ENCODE measurements around the gene MRPS9.

MRPS9 gene

DNA sequence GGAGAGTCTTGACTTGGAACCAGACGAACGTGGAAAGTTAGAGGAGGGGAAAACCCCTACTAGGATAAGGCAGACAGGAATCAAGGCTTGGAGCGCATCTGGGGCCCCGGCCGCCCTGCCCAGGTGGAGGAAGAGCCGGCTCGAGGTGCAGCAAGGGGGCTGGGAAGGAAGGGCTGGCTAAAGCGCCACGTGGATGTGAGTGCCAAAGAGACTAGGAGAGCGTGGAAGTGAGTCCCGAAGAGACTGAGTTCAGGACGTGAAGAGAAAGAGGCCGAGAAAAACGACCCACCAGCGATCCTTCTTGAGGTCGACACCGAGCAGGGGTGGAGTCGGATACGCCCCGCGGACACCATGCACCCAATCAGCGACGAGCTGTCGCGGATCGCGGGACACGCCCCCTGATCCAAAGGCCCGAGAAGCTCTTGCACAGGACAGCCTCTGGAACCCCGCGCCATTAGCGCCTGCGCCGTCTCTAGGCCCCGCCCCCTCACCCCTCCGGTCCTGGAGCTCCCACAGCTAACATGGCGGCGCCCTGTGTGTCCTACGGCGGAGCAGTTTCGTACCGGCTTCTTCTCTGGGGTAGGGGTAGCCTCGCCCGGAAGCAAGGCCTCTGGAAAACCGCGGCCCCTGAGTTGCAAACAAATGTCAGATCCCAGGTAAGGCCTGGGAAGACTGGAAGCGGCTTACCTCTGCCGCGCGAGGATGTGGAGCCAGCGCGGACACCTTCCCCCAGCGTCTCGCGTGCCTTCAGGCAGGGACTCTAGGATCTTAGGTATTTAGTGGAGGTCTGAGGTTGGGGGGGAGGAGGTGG lies at the start of gene MRPS9:
MRPS9 (plus strand) TSS at position 498 of the 811 bp plus-strand sequence; CDS start at position 522, 24 bp downstream.
- peak; percentile 94 for DNase-seq (ENCODE audit: low read depth, low spot score)

DNA sequence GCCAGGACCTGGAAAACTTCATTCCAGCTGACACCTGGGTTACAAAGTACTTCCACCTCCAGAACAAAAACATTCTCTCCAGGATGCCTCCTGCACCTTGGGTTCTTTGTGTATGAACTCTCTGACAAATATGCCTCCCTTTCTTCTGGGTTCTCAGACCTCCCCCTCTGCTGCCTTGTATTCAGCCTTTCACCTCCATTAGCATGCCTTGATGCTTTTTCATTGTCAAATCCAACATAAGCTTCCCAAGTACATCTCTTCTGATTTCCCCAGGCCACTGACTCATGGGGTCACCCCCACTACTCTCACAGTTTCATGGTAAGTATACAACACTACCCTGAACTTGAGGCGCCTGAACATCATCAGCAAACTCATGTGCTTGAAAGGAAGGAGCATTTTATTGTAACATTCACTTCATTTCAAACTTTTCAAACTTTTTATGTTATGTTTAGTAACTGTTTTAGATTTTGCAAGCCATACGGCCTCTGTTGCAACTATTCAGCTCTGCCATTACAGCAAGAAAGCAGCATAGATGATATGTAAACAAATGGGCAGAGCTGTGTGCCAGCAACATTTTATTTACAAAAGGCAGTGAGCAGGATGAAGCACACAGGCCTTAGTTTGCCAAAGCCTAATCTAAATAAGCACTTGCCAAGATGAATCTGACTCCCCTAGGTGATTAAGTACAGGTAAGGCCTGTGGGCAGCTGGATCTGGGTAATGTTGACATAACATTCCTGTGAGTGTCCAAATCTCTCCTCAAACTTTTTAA lies 32.5 kb upstream of the MRPS9 start:
- no peak for DNase-seq (ENCODE audit: low read depth, low spot score)

DNA sequence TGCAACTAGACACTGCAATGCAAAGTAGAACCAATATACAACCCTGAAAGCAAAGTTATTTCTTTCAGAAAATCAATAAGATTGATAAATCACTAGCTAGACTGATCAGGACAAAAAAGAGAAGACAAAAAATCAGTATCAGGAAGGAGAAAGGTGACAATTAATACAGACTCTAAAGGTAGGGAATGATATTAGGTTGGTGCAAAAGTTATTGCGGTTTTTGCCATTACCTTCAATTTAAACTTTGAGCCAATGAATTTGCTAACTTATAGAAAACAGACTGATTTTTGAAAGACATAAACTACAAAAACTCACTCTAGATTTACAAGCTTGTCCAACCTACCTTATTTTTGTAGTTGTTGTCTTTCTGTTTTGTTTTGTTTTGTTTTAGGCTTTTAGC lies 30.5 kb upstream of the MRPS9 start:
- no peak for DNase-seq (ENCODE audit: low read depth, low spot score)

DNA sequence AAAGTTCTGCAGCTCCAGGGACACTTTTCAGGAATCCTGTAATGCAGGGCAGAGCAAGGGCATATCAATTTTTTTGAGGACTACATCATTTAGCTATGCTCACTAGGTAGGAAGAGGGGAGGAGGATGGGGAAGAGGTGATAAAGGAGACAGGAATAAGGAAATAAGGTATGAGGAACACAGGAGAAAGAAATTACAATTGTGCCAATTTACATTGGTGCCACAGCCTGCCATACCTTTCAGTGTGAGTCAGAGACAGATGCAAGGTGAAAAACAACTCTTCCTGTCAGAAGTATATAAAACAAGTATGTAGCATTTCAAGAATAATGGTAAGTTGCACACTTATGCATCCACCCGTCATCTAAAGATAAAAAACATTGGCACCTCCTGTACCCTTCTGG lies 5.4 kb upstream of the MRPS9 start:
- no peak for DNase-seq (ENCODE audit: low read depth, low spot score)

DNA sequence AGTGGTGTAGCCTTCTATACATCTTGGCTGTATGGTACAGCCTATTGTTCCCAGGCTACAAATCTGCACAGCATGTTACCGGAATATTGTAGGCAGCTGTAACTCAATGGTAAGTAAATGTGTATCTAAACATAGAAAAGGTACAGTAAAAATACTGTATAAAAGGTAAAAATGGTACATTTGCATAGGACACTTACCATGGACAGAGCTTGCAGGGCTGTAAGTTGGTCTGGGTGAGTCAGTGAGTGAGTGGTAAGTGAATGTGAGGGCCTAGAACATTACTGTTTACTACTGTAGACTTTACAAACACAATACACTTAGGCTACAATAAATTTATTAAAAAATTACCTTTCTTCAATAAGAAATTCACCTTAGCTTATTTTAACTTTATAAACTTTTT lies 3.7 kb upstream of the MRPS9 start:
- no peak for DNase-seq (ENCODE audit: low read depth, low spot score)

DNA sequence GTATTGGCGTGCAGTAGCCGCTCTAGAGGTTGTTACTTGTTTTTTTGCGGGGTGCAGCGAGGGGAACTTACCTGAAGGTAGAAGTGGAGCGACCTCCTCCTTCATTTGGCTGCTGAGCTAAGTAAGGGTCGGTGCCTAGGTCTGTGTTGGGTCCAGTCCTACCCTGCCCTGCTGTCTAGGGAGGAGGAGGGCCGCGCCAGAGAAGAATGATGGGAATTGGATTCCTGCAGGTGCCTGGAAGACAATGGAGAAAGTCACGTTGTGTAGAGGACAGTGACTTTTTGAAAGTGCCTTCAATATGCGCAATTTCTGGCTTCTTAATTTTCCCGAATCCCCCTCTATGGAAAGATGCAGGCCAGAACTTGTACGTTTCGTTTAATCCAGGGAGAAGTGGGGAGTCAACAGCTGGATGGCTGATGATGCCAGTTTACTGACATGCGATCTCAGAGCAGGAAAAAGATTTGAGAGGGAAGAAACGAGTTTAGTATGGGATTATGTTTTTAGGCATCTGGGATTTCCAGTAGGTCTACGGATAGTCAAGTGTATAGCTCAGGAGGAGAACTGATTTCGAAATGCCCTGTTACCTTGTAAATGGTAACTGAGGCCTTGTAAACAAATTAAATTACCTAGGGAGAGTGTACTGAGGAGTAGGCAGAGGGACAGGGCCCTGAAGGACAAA lies 653 bp downstream of the MRPS9 start:
- no peak for DNase-seq (ENCODE audit: low read depth, low spot score)

DNA sequence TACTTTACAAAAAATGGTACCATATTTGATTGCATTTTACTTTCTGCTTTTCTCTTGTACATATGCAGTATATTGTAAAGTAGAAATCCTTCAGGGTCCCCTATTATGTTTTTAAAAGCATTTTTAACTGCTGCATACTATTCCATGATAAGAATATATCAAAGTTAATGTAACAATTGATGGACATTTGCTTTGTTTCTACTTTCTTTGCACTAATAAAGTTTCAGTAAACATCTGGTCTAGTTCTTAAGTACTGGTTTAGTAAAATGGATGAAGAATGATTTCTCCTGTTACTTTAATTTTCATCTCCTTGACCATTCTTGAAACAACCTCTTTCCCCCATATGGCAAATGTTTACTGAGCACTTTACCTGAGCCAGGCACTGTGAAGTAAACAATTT lies 1.7 kb downstream of the MRPS9 start:
- DNase-seq (ENCODE audit: low read depth, low spot score), result no peak

DNA sequence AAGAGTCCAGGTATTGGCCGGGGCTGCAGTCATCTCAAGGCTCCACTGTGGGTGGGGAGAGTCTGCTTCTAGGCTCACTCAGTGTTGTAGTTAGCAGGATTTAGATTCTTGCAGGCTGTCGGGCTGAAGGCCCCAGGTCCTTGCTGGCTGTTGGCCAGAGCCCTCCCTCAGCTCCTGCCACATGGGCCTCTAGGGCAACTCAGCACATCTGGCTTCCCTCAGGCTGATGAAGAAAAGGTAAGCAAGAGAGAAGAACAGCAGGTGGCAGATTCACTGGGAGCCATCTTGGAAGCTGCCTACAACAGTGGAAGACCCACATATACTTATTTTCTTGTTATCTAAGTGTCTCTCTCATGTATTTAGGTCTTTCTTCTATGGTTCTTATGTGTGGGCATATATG lies 4.3 kb downstream of the MRPS9 start:
- DNase-seq (ENCODE audit: low read depth, low spot score), result no peak

DNA sequence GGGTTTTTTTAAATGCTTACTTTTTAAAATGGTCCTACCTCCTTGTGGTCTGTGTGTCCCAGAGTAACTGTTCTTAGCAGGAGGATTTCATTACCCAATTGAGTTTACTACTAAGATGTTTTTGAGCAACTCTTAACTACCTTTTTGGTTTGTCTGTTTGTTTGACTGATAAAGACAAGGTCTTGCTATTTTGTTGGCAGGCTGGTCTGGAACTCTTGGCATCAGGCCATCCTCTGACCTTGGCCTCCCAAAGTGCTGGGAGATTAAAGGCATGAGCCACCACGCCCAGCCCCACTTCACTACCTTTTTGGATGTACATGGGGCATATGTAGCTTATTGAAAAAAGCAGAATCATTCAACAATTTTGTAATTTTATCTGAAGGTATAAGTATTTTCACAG lies 14.9 kb downstream of the MRPS9 start:
- DNase-seq (ENCODE audit: low read depth, low spot score), result no peak

DNA sequence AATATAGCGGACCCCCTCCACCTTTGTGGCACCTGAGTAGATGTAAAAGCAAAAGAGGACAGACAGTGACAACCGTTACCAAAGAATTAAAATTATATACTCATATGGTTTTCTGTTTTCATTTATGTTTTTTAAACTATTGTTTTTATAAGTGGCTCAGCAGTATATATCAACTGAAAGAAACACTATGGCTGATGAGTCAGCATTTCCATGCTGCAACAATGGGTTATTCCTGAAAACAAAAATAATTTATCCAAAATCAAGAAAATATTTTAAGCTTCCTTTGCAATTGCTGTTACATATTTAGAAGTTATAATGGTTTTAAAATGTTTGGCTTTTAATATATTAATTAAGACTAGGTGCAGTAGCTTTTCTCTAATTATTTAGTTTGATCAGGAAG lies 17.7 kb downstream of the MRPS9 start:
- DNase-seq (ENCODE audit: low read depth, low spot score), result no peak

DNA sequence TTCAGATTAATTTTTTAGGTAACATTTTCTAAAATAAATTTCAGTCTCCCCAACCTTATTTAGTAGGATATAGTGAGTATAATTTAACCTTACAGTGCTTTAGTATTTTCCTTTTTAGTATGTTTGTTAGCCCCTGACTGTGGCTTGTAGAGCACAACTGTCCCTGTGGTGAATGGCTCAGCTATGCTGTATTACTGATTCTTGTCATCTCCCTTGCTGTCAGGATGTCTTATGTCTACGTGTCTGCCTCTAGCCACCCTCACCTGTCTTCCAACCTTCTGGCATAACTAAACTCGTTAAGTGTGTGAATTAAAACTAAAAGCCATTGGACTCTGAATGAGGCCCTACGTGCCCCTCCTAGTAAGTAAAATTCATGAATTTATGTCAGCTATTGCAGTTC lies 18.4 kb downstream of the MRPS9 start:
- DNase-seq (ENCODE audit: low read depth, low spot score), result no peak

DNA sequence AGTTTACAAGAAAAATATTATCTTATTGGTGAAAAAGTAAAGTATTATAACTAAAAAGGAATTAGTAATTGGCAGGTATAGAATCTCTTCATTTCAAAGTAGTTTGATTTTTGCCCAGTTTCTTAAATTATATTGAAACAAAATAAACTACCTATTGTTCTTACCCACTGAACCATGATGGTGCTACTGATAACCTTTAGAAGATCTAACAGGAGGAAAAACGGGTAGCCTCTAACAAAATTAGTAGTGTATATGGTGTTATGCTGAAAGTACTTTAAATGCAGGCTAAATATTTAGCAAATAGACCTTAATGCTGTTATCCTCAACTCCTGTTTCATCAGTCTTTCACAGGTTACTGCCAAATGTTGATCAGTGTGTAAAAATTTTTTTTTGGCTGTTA lies 19.1 kb downstream of the MRPS9 start:
- DNase-seq (ENCODE audit: low read depth, low spot score), result no peak

DNA sequence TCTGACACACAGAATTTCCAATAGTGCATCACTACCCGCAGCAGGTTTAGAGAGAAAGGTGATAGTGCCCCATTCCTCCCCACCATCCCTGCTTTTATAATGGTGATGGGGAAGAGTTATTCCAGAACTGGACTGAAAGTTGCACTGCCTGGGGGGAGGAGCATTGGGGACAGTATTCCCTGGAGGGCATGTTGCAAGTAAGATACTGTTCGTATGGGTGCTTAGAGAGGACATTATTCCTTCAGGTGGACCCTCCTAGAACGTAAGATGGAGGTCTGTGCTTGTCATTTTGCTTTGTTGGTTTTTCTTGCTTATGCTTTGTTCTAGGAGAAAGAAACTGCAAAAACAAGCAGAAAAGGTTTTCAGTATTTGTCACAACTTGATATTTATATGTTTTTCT lies 23.7 kb downstream of the MRPS9 start:
- DNase-seq (ENCODE audit: low read depth, low spot score), result no peak

DNA sequence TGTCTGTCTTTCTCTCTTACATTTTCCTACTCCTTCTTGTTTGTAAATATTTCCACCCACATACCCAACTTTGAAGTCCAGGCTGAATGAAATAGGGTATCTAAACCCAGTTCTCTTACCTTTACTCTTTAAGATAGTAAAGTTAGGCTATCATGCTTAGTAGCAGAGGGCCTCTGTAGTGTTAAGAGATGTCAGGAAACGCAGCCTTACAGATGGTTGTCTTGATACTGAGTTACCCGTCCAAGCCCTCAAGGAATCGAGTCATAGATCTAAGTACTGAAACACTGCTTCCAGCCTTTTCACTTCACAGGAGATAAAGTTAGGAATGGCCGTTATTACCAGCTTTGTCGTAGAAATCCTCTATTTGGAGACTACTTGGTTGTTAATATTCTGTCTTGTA lies 24.3 kb downstream of the MRPS9 start:
- no peak for DNase-seq (ENCODE audit: low read depth, low spot score)

DNA sequence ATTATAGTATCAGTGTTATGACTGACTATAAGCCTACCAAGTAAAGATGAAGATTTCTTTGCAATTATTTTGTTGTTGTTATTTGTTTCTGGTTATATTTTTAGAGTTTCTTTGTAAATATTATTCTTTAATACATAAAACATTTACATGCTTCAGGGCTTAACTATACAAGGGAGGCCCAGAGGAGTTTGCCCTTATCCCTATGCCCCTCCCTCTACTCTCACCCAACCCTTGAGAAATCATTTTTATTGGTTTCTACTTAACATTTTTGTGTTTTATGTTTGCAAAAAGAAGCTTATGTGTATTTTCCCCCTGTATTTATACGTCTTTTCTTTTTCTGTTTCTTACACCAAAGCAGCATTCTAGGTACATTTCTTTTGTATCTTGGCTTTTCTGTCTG lies 30.5 kb downstream of the MRPS9 start:
- no peak for DNase-seq (ENCODE audit: low read depth, low spot score)

DNA sequence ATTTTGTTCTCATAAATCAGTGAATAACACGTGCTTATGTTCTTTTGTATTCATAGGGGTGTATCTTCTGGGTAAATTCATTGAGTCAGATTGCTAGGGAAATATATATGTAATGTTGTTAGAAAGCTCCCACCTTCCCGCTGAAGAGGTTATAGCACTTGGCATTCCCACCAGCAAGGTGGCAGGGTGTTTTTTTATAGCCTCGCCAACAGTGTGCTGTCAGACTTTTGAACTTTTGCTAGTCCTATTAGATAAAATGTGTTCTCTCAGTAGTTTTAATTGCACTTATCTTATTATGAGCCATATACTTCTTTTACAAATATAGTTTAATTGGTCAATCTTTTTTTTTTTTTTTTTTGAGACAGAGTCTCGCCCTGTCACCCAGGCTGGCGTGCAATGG lies 31.0 kb downstream of the MRPS9 start:
- DNase-seq (ENCODE audit: low read depth, low spot score), result no peak

DNA sequence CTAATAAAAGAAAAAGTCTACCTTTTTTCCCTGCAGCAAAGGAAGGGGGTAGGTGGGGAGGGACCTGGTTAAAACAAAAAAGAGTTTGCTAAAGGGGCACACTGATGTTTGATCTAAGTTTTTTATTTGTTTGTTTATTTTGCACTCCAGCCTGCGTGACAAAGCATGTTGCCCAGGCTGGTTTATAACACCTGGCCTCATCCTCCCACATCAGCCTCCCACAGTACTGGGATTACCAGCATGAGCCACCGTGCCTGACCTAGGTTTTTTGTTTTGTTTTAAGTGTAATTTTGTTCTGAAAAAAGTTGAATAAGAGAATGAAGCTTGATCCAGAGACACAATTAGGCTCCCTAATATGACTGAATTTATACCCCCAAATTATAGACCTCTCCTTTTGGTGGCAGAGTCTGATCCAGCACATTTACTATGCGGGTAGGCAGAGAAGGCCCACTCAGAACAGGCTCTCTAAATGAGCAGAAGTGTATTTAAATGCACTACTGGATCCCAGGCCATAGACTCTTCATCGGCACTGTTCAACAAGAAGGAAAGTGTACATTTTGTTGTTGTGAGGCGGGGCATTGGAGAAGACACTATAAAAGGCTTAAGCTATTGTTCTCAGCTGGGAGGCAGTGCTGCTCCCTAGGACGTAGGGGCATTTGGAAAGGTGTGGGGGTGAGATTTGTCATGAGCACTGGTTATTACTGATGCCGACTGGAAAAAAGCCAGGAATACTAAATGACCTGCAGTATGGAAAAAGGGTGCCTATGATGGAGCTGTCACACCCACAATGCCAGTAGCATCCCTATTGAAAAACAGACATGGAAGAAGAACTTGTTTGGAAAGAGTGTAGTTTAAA lies 32.4 kb downstream of the MRPS9 start:
- no peak for DNase-seq (ENCODE audit: low read depth, low spot score)

DNA sequence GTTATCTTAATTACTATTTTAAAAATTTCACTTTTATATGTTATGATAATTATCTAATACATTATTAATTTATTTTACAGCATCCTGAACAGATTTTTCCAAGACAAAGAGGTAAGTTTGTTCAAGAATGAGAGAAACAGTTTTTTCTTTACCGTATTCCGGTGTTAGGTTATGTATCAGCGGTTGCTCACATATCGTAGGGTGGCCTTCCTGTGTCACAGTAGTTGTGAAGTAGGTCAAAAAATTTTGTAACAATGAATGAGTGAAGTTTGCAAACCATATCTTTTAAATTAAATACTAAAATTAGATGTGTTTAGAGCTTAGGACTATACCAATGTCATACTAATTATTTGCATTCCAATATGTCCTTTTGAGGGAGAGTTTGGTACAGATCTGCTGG lies 33.5 kb downstream of the MRPS9 start:
- no peak for DNase-seq (ENCODE audit: low read depth, low spot score)

DNA sequence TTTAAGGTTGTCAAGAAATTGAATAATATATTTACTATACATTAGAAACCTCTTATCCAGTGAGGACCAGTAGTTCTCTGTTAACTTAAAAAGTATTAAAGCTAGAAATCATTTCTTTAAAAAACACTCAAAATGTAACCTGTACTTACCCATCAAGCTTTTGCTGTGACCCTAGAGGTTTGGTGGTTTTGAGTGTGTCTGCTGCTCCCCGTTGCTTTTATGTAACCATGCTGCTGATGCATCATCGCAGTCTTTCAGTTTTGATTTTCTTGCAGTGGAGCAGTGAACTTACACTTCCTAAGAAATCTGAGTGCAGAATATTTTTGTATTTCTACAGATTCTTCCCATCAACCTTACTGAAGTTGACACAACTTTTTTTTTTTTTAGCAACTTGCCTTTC lies 34.2 kb downstream of the MRPS9 start:
- DNase-seq (ENCODE audit: low read depth, low spot score), result no peak

DNA sequence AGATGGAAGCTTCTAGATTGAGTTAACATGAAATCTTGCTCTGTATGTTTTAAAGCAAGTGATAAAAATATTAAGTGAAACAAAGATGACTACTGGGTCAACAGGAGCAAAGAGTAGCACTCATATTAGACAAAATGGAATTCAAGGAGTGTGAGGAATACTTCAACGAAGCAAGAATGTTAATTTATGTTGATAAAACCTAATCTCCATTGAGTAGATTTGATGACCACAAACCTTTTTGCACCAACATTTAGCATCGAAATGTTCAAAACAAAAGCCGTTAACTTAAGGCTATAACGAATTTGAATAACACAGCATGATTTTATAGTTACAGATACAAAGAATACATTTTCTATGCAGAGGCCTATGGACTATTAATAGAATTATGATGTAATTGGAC lies 35.7 kb downstream of the MRPS9 start:
- DNase-seq (ENCODE audit: low read depth, low spot score), result no peak

DNA sequence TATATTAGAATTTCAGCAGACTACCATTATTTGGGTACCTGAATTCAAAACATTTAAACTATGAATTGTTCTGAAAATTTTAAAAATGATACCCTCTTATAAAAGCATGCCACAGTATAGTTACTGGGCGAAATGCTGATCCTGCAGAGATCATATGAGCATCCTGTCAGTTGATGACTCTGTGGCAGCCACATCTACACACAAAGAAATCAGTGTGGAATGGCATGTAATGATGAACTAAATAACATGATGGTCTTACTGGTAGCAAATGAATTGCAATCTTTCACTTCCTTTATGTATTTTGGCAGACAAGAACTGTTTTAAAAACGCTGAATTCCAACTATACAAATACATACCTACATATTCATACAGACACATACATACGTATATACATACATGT lies 38.3 kb downstream of the MRPS9 start:
- DNase-seq (ENCODE audit: low read depth, low spot score), result no peak
